ENCODE results near the gene LTBR. TPM values are rescaled to one million over a fixed set of nuclear protein-coding genes. Genes with fewer than 3 reads are reported as not detected.
A peak's percentile ranks its signal among the peaks of the same experiment; 100 is the strongest.

LTBR gene
- total and polyA plus RNA-seq, 4 donors, result 15.8 to 138 (median 89.0) TPM

DNA sequence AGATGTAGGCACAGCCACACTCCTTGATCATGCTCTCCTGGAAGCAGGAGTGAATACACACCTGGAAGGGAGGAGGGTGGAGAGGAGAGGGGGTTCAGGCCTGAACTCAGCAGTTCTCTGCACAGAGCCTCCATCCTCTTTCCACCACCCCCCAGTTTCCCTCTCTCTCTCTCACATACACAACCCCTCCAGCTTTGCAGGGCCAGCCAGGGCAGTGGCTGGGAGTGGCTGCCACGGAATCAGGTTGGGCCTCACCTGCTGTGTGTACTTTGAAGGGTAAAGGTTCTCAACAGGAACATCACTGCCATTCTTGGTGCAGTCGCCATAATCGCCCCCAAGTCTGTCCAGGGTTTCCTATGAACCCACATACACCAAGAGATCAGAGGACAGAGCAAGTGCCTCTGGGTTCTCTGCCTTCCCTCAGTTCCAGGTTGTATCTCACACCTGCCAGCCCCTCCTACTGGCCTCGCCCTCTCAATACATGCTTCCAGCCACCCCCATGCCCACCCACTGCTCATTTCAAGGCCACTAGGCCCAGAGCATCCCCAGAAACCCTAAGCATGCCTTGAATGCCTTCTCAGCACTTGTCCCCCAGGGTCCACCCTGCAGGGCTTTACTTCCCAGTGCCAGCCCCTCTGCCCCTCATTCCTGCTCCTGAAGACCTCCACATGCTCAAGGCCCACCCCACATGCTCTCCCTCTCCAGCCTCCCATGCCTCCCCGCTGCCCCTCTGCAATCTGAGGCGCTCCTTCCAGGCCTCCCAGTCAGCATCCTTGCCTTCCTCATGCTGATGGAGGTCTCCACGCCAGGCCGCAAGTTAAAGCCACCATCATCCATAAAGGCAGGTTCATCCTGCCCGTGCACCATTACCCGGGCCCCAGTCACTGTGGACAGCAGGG is 29.2 kb upstream of the LTBR start:
- 94% methylated on average over 10 of the region's 10 CpGs for WGBS
- no peak overlapping the region for H3K27ac ChIP-seq (ENCODE audit: low read depth in 1 of 2, low read length in 2 of 2)
- no peaks in the 10 kb centered on the region for H3K36me3 ChIP-seq (ENCODE audit: control insufficient read depth in 4 of 4, insufficient read depth in 3 of 4, low read depth in 1 of 4, low read length in 3 of 4)
- no peaks in the 10 kb centered on the region for H3K9me3 ChIP-seq (ENCODE audit: control insufficient read depth in 4 of 4, low read length in 3 of 4)
- no peak for DNase-seq (ENCODE audit: low spot score)
- H3K27me3 ChIP-seq (ENCODE audit: control insufficient read depth in 4 of 4, insufficient read depth in 4 of 4, low read length in 3 of 4), result no peaks in the 10 kb centered on the region
- no peak for TF ChIP-seq TAF1 (conservative IDR thresholded peaks at IDR 0.05)
- TF ChIP-seq GABPA (IDR thresholded peaks at IDR 0.05 in 1 of 2, conservative IDR thresholded peaks at IDR 0.05 in 1 of 2), result no peak
- no peak for TF ChIP-seq RXRA (IDR thresholded peaks at IDR 0.05)
- TF ChIP-seq HNF4A (conservative IDR thresholded peaks at IDR 0.05), result no peak
- no peak for TF ChIP-seq NR2F2 (IDR thresholded peaks at IDR 0.05)
- no peak for TF ChIP-seq FOXA2 (IDR thresholded peaks at IDR 0.05)
- no peak for TF ChIP-seq ZBTB33 (IDR thresholded peaks at IDR 0.05)
- no peak for TF ChIP-seq ATF3 (IDR thresholded peaks at IDR 0.05)
- TF ChIP-seq MAX (IDR thresholded peaks at IDR 0.05), result no peak
- no peak for TF ChIP-seq EGR1 (IDR thresholded peaks at IDR 0.05; ENCODE audit: low read depth in 2 of 2)
- H3K4me3 ChIP-seq (ENCODE audit: low read depth in 1 of 3, low read length in 3 of 3), result no peak overlapping the region
- H3K9ac ChIP-seq (ENCODE audit: low read depth in 1 of 2, low read length in 2 of 2), result no peak overlapping the region
- peaks cover 3 to 7% (median 4%) of the 10 kb centered on the region in 4 donors for H3K4me1 ChIP-seq (ENCODE audit: control insufficient read depth in 4 of 4, insufficient read depth in 4 of 4, low read length in 3 of 4)

GRCh38 chr12:6355491-6356373 is 28.2 kb upstream of the LTBR start:
- TF ChIP-seq TAF1 (conservative IDR thresholded peaks at IDR 0.05) (no peak), RAD21 (IDR thresholded peaks at IDR 0.05) (peak in 1 of 2 donors; percentile 10)
- Histone ChIP-seq H3K9ac (ENCODE audit: low read depth in 1 of 2, low read length in 2 of 2) (no peak overlapping the region), H3K27me3 (ENCODE audit: control insufficient read depth in 4 of 4, insufficient read depth in 4 of 4, low read length in 3 of 4) (no peaks in the 10 kb centered on the region), H3K36me3 (ENCODE audit: control insufficient read depth in 4 of 4, insufficient read depth in 3 of 4, low read depth in 1 of 4, low read length in 3 of 4) (no peaks in the 10 kb centered on the region), H3K4me1 (ENCODE audit: control insufficient read depth in 4 of 4, insufficient read depth in 4 of 4, low read length in 3 of 4) (peaks cover 6 to 13% (median 9%) of the 10 kb centered on the region in 4 donors), H3K4me3 (ENCODE audit: low read depth in 1 of 3, low read length in 3 of 3) (no peak overlapping the region), H3K27ac (ENCODE audit: low read depth in 1 of 2, low read length in 2 of 2) (no peak overlapping the region), H3K9me3 (ENCODE audit: control insufficient read depth in 4 of 4, low read length in 3 of 4) (no peaks in the 10 kb centered on the region)
- DNase-seq (ENCODE audit: low spot score), result no peak
- WGBS, result 85% methylated on average over 8 of the region's 8 CpGs

DNA sequence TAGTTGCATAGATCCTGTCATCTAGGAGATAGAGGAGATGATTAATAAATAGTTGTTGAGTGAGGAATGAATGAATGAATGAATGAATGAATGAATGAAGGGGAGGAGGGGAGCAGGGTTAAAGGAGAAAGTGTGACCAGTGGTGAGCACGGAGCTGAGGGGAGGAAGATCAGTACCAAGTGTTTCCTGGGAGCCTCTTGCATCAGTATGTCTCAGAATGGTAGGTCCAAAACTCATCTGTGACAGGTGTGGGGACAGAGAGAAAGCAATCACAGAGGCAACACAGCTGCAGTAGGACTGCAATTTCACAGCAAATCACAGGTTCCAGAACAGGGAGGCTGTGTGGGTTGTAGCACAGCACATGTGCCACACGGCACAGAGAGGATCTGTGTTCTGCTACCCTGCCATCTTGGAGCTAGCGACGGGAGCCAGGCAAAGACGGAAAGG is 27.6 kb upstream of the LTBR start:
- no peak overlapping the region for H3K4me3 ChIP-seq (ENCODE audit: low read depth in 1 of 3, low read length in 3 of 3)
- no peak overlapping the region for H3K9ac ChIP-seq (ENCODE audit: low read depth in 1 of 2, low read length in 2 of 2)
- peaks cover 8 to 20% (median 16%) of the 10 kb centered on the region in 4 donors for H3K4me1 ChIP-seq (ENCODE audit: control insufficient read depth in 4 of 4, insufficient read depth in 4 of 4, low read length in 3 of 4)
- H3K9me3 ChIP-seq (ENCODE audit: control insufficient read depth in 4 of 4, low read length in 3 of 4), result no peaks in the 10 kb centered on the region
- TF ChIP-seq MAX (IDR thresholded peaks at IDR 0.05) (no peak), FOXA2 (IDR thresholded peaks at IDR 0.05) (no peak), TAF1 (conservative IDR thresholded peaks at IDR 0.05) (no peak), EGR1 (IDR thresholded peaks at IDR 0.05; ENCODE audit: low read depth in 2 of 2) (no peak), JUND (IDR thresholded peaks at IDR 0.05) (no peak), ZBTB33 (IDR thresholded peaks at IDR 0.05) (no peak), HNF4G (IDR thresholded peaks at IDR 0.05) (no peak), ATF3 (IDR thresholded peaks at IDR 0.05) (no peak), GABPA (IDR thresholded peaks at IDR 0.05 in 1 of 2, conservative IDR thresholded peaks at IDR 0.05 in 1 of 2) (no peak)
- TF ChIP-seq, protein P1, sequence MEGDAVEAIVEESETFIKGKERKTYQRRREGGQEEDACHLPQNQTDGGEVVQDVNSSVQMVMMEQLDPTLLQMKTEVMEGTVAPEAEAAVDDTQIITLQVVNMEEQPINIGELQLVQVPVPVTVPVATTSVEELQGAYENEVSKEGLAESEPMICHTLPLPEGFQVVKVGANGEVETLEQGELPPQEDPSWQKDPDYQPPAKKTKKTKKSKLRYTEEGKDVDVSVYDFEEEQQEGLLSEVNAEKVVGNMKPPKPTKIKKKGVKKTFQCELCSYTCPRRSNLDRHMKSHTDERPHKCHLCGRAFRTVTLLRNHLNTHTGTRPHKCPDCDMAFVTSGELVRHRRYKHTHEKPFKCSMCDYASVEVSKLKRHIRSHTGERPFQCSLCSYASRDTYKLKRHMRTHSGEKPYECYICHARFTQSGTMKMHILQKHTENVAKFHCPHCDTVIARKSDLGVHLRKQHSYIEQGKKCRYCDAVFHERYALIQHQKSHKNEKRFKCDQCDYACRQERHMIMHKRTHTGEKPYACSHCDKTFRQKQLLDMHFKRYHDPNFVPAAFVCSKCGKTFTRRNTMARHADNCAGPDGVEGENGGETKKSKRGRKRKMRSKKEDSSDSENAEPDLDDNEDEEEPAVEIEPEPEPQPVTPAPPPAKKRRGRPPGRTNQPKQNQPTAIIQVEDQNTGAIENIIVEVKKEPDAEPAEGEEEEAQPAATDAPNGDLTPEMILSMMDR (IDR thresholded peaks at IDR 0.05; ENCODE audit: low read depth, low read length, missing input control), result no peak
- H3K27me3 ChIP-seq (ENCODE audit: control insufficient read depth in 4 of 4, insufficient read depth in 4 of 4, low read length in 3 of 4), result no peaks in the 10 kb centered on the region
- DNase-seq (ENCODE audit: low spot score), result no peak
- WGBS, result 96% methylated on average over 5 of the region's 5 CpGs
- no peak overlapping the region for H3K27ac ChIP-seq (ENCODE audit: low read depth in 1 of 2, low read length in 2 of 2)
- H3K36me3 ChIP-seq (ENCODE audit: control insufficient read depth in 4 of 4, insufficient read depth in 3 of 4, low read depth in 1 of 4, low read length in 3 of 4), result no peaks in the 10 kb centered on the region
